MCF 10A (cell line): ENCODE results near the gene PCK2. TPM values are rescaled to one million over a fixed set of nuclear protein-coding genes. Genes with fewer than 3 reads are reported as not detected.
A peak's percentile ranks its signal among the peaks of the same experiment; 100 is the strongest.

Experiments
- BruUV-seq: library from RNA; stranded (reverse); fragments of 400-500 nt; replicated peaks from 2 replicates; lab custom pipeline; 2021; lab: Mats Ljungman, UMichigan
- CTCF ChIA-PET: fragments of 300-600 bp; sonication (Branson Sonifier 250); formaldehyde crosslinking; extraction: SDS; loops from one replicate; lab custom pipeline; 2021; ENCODE audit warnings: antibody characterized with exemption, inconsistent platforms; lab: Yijun Ruan, JAX
- POLR2A ChIA-PET: fragments of 300-600, 350-650 bp; sonication (Branson Sonifier 250); formaldehyde crosslinking; extraction: SDS; loops from one replicate; lab custom pipeline; 2020; ENCODE audit warnings: antibody characterized with exemption, inconsistent platforms; lab: Yijun Ruan, JAX
- DNase-seq: peaks from one replicate; pipeline ENCODE4 v3.0.0-alpha.2; 2018; ENCODE audit not compliant: unreplicated experiment
- H3K27ac Mint-ChIP-seq: one replicate; pipeline ENCODE4 v1.8.0; 2022; ENCODE audit warnings: mild to moderate bottlenecking, low read depth, mixed read lengths; ENCODE audit not compliant: unreplicated experiment
- H3K27me3 Mint-ChIP-seq: one replicate; pipeline ENCODE4 v1.8.0; 2022; ENCODE audit warnings: mixed read lengths; ENCODE audit not compliant: insufficient read depth, unreplicated experiment
- H3K36me3 Mint-ChIP-seq: one replicate; pipeline ENCODE4 v1.8.0; 2022; ENCODE audit warnings: mild to moderate bottlenecking, moderate library complexity, mixed read lengths; ENCODE audit not compliant: insufficient read depth, unreplicated experiment
- H3K4me1 Mint-ChIP-seq: one replicate; pipeline ENCODE4 v1.8.0; 2022; ENCODE audit warnings: mixed read lengths; ENCODE audit not compliant: insufficient read depth, unreplicated experiment
- H3K4me3 Mint-ChIP-seq: one replicate; pipeline ENCODE4 v1.8.0; 2022; ENCODE audit warnings: mild to moderate bottlenecking, moderate library complexity, mixed read lengths; ENCODE audit not compliant: unreplicated experiment
- H3K9me3 Mint-ChIP-seq: one replicate; pipeline ENCODE4 v1.8.0; 2022; ENCODE audit warnings: mixed read lengths; ENCODE audit not compliant: unreplicated experiment
- CTCF ChIP-seq: fragments of 200-600 bp; IDR thresholded peaks from one replicate; pipeline ENCODE4 v1.8.0; 2022; ENCODE audit warnings: antibody characterized with exemption, mild to moderate bottlenecking; ENCODE audit not compliant: unreplicated experiment
- intact Hi-C: fragments of 100-400 bp; cut with micrococcal nuclease; formaldehyde crosslinking; loops from 2 replicates; pipeline ENCODE4 v1.14.1; 2022
- total RNA-seq: library from RNA; stranded (reverse); gene quantifications from 2 replicates; pipeline ENCODE4 v1.2.3, GENCODE V29; 2022

PCK2 gene
- total RNA-seq, 1 experiment from 2014 or later, result 112 TPM

GRCh38 chr14:24146453-24146977, 52.4 kb downstream of the PCK2 start, which contains the start of gene PSME2:
Gene PSME2, minus strand, starts transcription at chr14:24146610. Its CDS starts 29 bp downstream, at chr14:24146581.
- Mint-ChIP-seq H3K36me3 (peaks cover 34% of the 10 kb centered on the region), H3K27me3 (no peaks in the 10 kb centered on the region), H3K27ac (peak within 1 kb of the TSS; percentile 61), H3K4me1 (peaks cover 5% of the 10 kb centered on the region), H3K9me3 (no peaks in the 10 kb centered on the region), H3K4me3 (peak within 1 kb of the TSS; percentile 98)
- intact Hi-C loops, result loop anchor here (2.0 kb wide), 4 partner anchors 14 to 132 kb away; partner anchors contain the start of genes DCAF11, IRF9, NRL and PCK2
- POLR2A ChIA-PET, result interaction anchor here (0.5 to 5.7 kb wide), 26 partner anchors 9 to 1052 kb away, joined by 3 to 114 read pairs (median 4); partner anchors contain the start of genes ACIN1, BCL2L2, CHMP4A and DCAF11
- BruUV-seq, result no TSS peak
- CTCF ChIA-PET, result interaction anchor here (0.5 to 10.3 kb wide), 12 partner anchors 9 to 1083 kb away, joined by 3 to 141 read pairs (median 4); partner anchors contain the start of genes DCAF11, IRF9, NRL and PCK2
- no peak for TF ChIP-seq CTCF
- DNase-seq, result peak; percentile 98

- peak; percentile 99 for DNase-seq
- H3K36me3 Mint-ChIP-seq, result peaks cover 41% of the 10 kb centered on the region
- TF ChIP-seq CTCF, result no peak
- H3K27me3 Mint-ChIP-seq, result no peaks in the 10 kb centered on the region
- intact Hi-C loops, result loop anchor here (2.0 kb wide), 4 partner anchors 14 to 132 kb away; partner anchors contain the start of genes DCAF11, IRF9, NRL and PCK2
- ChIA-PET POLR2A (interaction anchor here (0.6 to 5.7 kb wide), 22 partner anchors 9 to 1053 kb away, joined by 3 to 114 read pairs (median 8); partner anchors contain the start of genes ACIN1, BCL2L2, CHMP4A and DCAF11), CTCF (interaction anchor here (0.6 to 10.3 kb wide), 9 partner anchors 10 to 1083 kb away, joined by 3 to 141 read pairs (median 4); partner anchors contain the start of genes DCAF11, IRF9 and NRL)
- BruUV-seq, result no TSS peak
- H3K4me3 Mint-ChIP-seq, result peak within 1 kb of the TSS; percentile 98
- no peaks in the 10 kb centered on the region for H3K9me3 Mint-ChIP-seq
- peak within 1 kb of the TSS; percentile 61 for H3K27ac Mint-ChIP-seq
- H3K4me1 Mint-ChIP-seq, result peaks cover under 1% of the 10 kb centered on the region
These were observed 53.1 kb downstream of the PCK2 start, which contains the start of gene RNF31 for GRCh38 chr14:24146978-24147760. Gene RNF31, plus strand, starts transcription at chr14:24147498. Its CDS starts 201 bp downstream, at chr14:24147699.

GRCh38 chr14:24147761-24148428, 53.8 kb downstream of the PCK2 start:
- POLR2A ChIA-PET, result interaction anchor here (0.7 to 5.7 kb wide), 15 partner anchors 8 to 124 kb away, joined by 3 to 114 read pairs (median 13); partner anchors contain the start of genes CHMP4A, DCAF11, IPO4 and IRF9
- DNase-seq, result no peak
- Mint-ChIP-seq H3K9me3 (no peaks in the 10 kb centered on the region), H3K4me1 (no peaks in the 10 kb centered on the region), H3K4me3 (peak overlapping the region; percentile 98), H3K36me3 (peaks cover 48% of the 10 kb centered on the region), H3K27me3 (no peaks in the 10 kb centered on the region), H3K27ac (no peak overlapping the region)
- TSS peak; percentile 56 for BruUV-seq
- intact Hi-C loops, result loop anchor here (2.0 kb wide), 4 partner anchors 13 to 133 kb away; partner anchors contain the start of genes DCAF11, IRF9, NRL and PCK2
- TF ChIP-seq CTCF, result no peak
- CTCF ChIA-PET, result interaction anchor here (0.6 to 10.3 kb wide), 6 partner anchors 10 to 560 kb away, joined by 3 to 141 read pairs (median 4); partner anchors contain the start of gene IRF9
